MCF 10A (cell line): ENCODE measurements around the gene SRP14. TPM values are rescaled to one million over a fixed set of nuclear protein-coding genes. Genes with fewer than 3 reads are reported as not detected.
A peak's percentile ranks its signal among the peaks of the same experiment; 100 is the strongest.

Experiments
- BruUV-seq: library from RNA; stranded (reverse); fragments of 400-500 nt; replicated peaks from 2 replicates; lab custom pipeline; 2021; lab: Mats Ljungman, UMichigan
- CTCF ChIA-PET: fragments of 300-600 bp; sonication (Branson Sonifier 250); formaldehyde crosslinking; extraction: SDS; loops from one replicate; lab custom pipeline; 2021; ENCODE audit warnings: antibody characterized with exemption, inconsistent platforms; lab: Yijun Ruan, JAX
- POLR2A ChIA-PET: fragments of 300-600, 350-650 bp; sonication (Branson Sonifier 250); formaldehyde crosslinking; extraction: SDS; loops from one replicate; lab custom pipeline; 2020; ENCODE audit warnings: antibody characterized with exemption, inconsistent platforms; lab: Yijun Ruan, JAX
- DNase-seq: peaks from one replicate; pipeline ENCODE4 v3.0.0-alpha.2; 2018; ENCODE audit not compliant: unreplicated experiment
- H3K27ac Mint-ChIP-seq: one replicate; pipeline ENCODE4 v1.8.0; 2022; ENCODE audit warnings: mild to moderate bottlenecking, low read depth, mixed read lengths; ENCODE audit not compliant: unreplicated experiment
- H3K27me3 Mint-ChIP-seq: one replicate; pipeline ENCODE4 v1.8.0; 2022; ENCODE audit warnings: mixed read lengths; ENCODE audit not compliant: insufficient read depth, unreplicated experiment
- H3K36me3 Mint-ChIP-seq: one replicate; pipeline ENCODE4 v1.8.0; 2022; ENCODE audit warnings: mild to moderate bottlenecking, moderate library complexity, mixed read lengths; ENCODE audit not compliant: insufficient read depth, unreplicated experiment
- H3K4me1 Mint-ChIP-seq: one replicate; pipeline ENCODE4 v1.8.0; 2022; ENCODE audit warnings: mixed read lengths; ENCODE audit not compliant: insufficient read depth, unreplicated experiment
- H3K4me3 Mint-ChIP-seq: one replicate; pipeline ENCODE4 v1.8.0; 2022; ENCODE audit warnings: mild to moderate bottlenecking, moderate library complexity, mixed read lengths; ENCODE audit not compliant: unreplicated experiment
- H3K9me3 Mint-ChIP-seq: one replicate; pipeline ENCODE4 v1.8.0; 2022; ENCODE audit warnings: mixed read lengths; ENCODE audit not compliant: unreplicated experiment
- intact Hi-C: fragments of 100-400 bp; cut with micrococcal nuclease; formaldehyde crosslinking; loops from 2 replicates; pipeline ENCODE4 v1.14.1; 2022
- total RNA-seq: library from RNA; stranded (reverse); gene quantifications from 2 replicates; pipeline ENCODE4 v1.2.3, GENCODE V29; 2022
- TF ChIP-seq, protein P1 (sequence below): fragments of 200-600 bp; IDR thresholded peaks from one replicate; pipeline ENCODE4 v1.8.0; 2022; ENCODE audit warnings: antibody characterized with exemption, mild to moderate bottlenecking; ENCODE audit not compliant: unreplicated experiment

The SRP14 gene
- total RNA-seq, 1 experiment from 2014 or later, result 165 TPM

DNA sequence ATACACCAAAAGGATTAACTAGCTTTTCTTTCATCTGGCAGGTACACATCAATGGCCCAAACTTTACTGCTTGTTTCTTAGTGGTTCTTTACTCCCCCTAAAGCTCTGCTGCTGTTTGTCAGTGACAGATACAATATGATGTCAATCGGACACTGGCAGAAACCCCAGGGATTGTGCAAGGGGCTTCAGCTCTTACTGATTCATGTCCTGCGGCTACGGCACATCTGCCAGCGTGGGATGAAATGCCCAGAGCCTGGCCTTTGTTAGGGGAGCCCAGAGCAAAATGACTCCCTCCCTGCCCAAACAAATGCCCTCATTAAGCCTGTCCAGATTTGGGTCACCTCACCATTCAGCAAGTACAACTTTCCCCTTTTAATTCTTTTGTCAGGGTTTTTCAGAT, 28.3 kb downstream of the SRP14 start:
- TF ChIP-seq, protein P1, sequence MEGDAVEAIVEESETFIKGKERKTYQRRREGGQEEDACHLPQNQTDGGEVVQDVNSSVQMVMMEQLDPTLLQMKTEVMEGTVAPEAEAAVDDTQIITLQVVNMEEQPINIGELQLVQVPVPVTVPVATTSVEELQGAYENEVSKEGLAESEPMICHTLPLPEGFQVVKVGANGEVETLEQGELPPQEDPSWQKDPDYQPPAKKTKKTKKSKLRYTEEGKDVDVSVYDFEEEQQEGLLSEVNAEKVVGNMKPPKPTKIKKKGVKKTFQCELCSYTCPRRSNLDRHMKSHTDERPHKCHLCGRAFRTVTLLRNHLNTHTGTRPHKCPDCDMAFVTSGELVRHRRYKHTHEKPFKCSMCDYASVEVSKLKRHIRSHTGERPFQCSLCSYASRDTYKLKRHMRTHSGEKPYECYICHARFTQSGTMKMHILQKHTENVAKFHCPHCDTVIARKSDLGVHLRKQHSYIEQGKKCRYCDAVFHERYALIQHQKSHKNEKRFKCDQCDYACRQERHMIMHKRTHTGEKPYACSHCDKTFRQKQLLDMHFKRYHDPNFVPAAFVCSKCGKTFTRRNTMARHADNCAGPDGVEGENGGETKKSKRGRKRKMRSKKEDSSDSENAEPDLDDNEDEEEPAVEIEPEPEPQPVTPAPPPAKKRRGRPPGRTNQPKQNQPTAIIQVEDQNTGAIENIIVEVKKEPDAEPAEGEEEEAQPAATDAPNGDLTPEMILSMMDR, result no peak
- no peak overlapping the region for H3K27ac Mint-ChIP-seq
- H3K4me1 Mint-ChIP-seq, result peaks cover 1% of the 10 kb centered on the region
- H3K4me3 Mint-ChIP-seq, result no peak overlapping the region
- no peaks in the 10 kb centered on the region for H3K27me3 Mint-ChIP-seq
- intact Hi-C loops, result no loop called here
- no TSS peak for BruUV-seq
- ChIA-PET POLR2A (interaction anchor here (1.0 to 1.6 kb wide), 2 partner anchors 8 to 9 kb away, joined by 3 to 5 read pairs; no protein-coding TSS in a partner anchor), CTCF (interaction anchor here (0.6 to 0.7 kb wide), 2 partner anchors 26 to 444 kb away, joined by 3 read pairs; no protein-coding TSS in a partner anchor)
- H3K36me3 Mint-ChIP-seq, result peaks cover 97% of the 10 kb centered on the region
- peak; percentile 73 for DNase-seq
- no peaks in the 10 kb centered on the region for H3K9me3 Mint-ChIP-seq

GRCh38 chr15:40008061-40008765, 30.8 kb downstream of the SRP14 start:
- TF ChIP-seq, protein P1, result no peak
- no peaks in the 10 kb centered on the region for H3K27me3 Mint-ChIP-seq
- intact Hi-C loops, result loop anchor here (10.0 kb wide), 1 partner anchor 123 kb away; no protein-coding TSS in a partner anchor
- no peaks in the 10 kb centered on the region for H3K4me1 Mint-ChIP-seq
- peaks cover 97% of the 10 kb centered on the region for H3K36me3 Mint-ChIP-seq
- ChIA-PET POLR2A (no interaction called here), CTCF (interaction anchor here (0.6 to 1.0 kb wide), 4 partner anchors 11 to 642 kb away, joined by 3 to 5 read pairs (median 4); no protein-coding TSS in a partner anchor)
- BruUV-seq, result no TSS peak
- no peaks in the 10 kb centered on the region for H3K9me3 Mint-ChIP-seq
- no peak overlapping the region for H3K27ac Mint-ChIP-seq
- H3K4me3 Mint-ChIP-seq, result no peak overlapping the region
- DNase-seq, result no peak

GRCh38 chr15:40006646-40007045, 32.3 kb downstream of the SRP14 start:
- H3K9me3 Mint-ChIP-seq, result no peaks in the 10 kb centered on the region
- no peak overlapping the region for H3K4me3 Mint-ChIP-seq
- H3K4me1 Mint-ChIP-seq, result no peaks in the 10 kb centered on the region
- no peak overlapping the region for H3K27ac Mint-ChIP-seq
- no TSS peak for BruUV-seq
- intact Hi-C loops, result loop anchor here (10.0 kb wide), 1 partner anchor 122 kb away; no protein-coding TSS in a partner anchor
- ChIA-PET POLR2A (no interaction called here), CTCF (no interaction called here)
- peaks cover 95% of the 10 kb centered on the region for H3K36me3 Mint-ChIP-seq
- TF ChIP-seq, protein P1, result no peak
- no peak for DNase-seq
- no peaks in the 10 kb centered on the region for H3K27me3 Mint-ChIP-seq

- POLR2A ChIA-PET, result no interaction called here
- intact Hi-C loops, result loop anchor here (10.0 kb wide), 1 partner anchor 121 kb away; no protein-coding TSS in a partner anchor
- CTCF ChIA-PET, result interaction anchor here (0.6 to 0.7 kb wide), 2 partner anchors 53 to 105 kb away, joined by 3 to 4 read pairs; no protein-coding TSS in a partner anchor
Observed at GRCh38 chr15:40006003-40006402, 33.0 kb downstream of the SRP14 start.

More at GRCh38 chr15:40006003-40006402, 33.0 kb downstream of the SRP14 start:
- no peak overlapping the region for H3K27ac Mint-ChIP-seq
- no peak overlapping the region for H3K4me3 Mint-ChIP-seq
- DNase-seq, result peak; percentile 20
- peaks cover 94% of the 10 kb centered on the region for H3K36me3 Mint-ChIP-seq
- TF ChIP-seq, protein P1, result no peak
- no peaks in the 10 kb centered on the region for H3K27me3 Mint-ChIP-seq
- H3K9me3 Mint-ChIP-seq, result no peaks in the 10 kb centered on the region
- BruUV-seq, result no TSS peak
- H3K4me1 Mint-ChIP-seq, result no peaks in the 10 kb centered on the region
